GM19455 (cell line): ENCODE data around the gene SYMPK.
"Not testable (repeated sequence)": the region's sequence is repeated elsewhere in the genome, so short reads cannot be mapped to it uniquely, and the experiment has no call there.

Experiments used
- ATAC-seq: cut with Tn5 transposase; IDR thresholded peaks from one replicate; pipeline ENCODE4 v1.9.1; 2021; ENCODE audit not compliant: unreplicated experiment

Gene SYMPK

DNA sequence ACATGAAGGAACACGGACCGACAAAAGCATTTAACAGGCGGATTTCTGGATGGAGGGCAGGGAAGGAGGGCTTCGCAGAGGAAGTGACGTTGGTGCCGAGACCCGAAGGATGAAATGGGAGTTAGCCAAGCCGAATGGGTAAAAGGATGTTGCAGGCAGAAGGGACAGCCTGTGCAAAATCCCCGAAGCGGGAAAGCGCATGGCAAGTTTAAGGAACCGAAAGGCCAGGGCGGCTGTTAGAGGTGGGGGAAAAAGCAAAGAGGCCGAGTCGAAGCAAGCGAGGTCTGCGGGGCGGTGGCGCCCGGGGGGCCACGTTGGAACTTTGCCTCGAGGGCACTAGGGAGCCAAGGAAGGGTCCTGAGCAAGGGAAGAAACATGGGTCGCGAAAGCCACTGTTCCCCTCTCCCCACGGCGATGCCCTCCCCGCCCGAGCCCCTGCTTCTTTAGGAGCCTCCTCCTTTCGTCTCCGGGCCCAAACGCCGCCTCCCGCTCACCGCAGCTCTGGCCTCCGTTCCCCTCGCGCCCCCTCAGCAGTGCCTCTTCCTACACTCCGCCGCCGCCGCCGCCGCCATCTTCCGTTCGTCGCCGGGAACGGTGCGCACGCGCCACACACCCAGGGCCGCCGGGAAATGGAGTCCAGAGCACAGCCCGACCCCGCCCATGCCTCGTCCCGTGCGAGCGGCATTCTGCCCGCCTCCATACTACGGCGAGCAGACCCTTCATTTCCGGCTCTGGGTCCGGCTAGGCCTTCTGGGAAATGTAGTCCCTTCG is at the start of gene SYMPK:
SYMPK (minus strand) TSS at position 584 of the 771 bp plus-strand sequence. CDS start 8,652 bp downstream, outside the sequence.
- peak; percentile 89 for ATAC-seq

DNA sequence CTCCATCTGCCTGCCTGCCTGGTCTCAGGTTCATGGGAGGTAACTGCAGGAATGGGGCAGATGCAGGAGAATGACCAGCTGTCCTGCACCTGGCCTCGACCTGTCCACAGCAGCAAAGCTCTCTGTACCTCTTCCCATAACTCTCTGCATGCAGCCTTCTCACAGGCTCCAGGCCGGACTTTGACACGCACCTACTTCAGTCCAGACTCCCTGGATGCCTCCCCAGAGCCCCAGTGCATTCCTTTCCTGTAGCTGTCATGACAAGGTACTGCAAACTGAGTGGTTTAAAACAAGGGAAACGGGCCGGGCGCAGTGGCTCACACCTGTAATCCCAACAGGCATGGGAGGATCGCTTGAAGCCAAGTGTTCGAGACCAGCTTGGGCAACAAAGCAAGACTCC is 48.3 kb upstream of the SYMPK start:
- no peak for ATAC-seq

DNA sequence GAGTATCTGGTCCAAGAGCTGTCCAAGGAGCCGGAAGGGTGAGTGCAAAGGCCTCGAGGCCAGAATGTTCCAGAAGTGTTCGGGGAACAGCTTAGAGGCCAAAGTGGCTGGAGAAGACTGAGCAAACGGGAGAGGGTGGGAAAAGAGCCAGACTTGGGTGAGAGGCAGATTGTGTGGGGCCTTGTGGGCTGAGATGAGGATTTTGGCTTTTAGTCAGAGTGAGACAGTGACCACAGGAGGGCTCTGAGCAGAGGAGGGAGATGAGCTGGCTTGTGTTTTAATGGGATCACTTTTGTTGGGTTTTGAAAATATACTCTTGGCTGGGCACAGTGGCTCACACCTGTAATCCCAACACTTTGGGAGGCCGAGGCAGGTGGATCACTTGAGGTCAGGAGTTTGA is 46.0 kb upstream of the SYMPK start:
- no peak for ATAC-seq

DNA sequence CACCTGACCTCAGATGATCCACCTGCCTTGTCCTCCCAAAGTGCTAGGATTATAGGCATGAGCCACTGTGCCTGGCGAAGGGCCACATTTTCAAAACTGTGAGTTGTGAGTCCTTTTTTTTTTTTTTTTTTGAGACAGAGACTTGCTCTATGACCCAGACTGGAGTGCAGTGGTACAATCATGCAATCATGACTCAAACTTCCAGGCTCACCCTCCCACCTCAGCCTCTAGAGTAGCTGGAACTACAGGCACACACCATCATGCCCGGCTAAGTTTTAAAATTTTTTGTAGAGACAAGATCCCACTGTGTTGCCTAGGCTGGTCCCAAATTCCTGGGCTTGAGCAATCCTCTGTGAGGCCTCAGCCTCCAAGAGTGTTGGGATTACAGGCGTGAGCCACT is 43.3 kb upstream of the SYMPK start:
- no peak for ATAC-seq

- no peak for ATAC-seq
Observed at GRCh38 chr19:45905011-45905410, 42.1 kb upstream of the SYMPK start.

- ATAC-seq, result peak; percentile 84
Observed at GRCh38 chr19:45902651-45903625, 40.0 kb upstream of the SYMPK start.

DNA sequence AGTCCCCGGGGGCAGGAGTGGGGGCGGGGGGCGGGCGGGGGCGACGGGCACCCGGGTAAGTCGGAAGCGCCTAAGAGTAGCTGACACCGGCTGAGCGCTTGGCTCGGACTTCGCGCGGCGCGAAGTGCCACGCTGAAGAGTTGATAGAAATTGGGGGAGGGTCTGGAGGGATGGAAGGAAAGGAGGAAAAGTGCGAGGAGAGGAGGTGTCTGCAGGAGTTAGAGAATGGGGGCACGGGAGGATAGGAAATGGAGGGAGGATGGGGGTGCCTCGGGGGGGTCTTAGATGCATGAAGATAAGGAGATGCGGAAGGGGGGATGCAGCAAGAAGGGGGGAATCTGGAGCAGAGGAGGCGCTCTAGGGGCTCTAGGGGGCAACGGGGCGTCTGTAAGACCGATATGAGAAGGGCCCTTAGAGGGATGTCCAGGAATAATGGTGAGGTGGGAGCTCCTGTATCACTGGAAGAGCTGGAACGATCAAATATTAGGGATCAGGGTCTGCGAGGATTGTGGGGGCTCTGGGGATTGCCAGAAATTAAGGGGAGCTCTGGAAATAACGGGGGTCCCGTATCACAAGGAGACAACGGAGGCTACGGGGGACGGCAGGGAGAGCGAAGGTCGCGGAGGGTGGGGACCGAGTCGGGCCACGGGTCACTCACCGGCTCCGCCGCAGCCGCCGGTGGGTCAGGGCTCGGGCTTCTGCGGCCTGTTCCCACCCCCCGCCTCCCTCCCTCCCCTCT is 39.1 kb upstream of the SYMPK start, which contains the start of gene MYPOP:
MYPOP (minus strand) TSS at position 702 of the 739 bp plus-strand sequence. CDS start 840 bp downstream, outside the sequence.
- no peak for ATAC-seq

- ATAC-seq, result no peak
Observed at GRCh38 chr19:45901432-45901911, 38.5 kb upstream of the SYMPK start.

GRCh38 chr19:45900738-45901431 is 37.9 kb upstream of the SYMPK start:
- ATAC-seq, result no peak

DNA sequence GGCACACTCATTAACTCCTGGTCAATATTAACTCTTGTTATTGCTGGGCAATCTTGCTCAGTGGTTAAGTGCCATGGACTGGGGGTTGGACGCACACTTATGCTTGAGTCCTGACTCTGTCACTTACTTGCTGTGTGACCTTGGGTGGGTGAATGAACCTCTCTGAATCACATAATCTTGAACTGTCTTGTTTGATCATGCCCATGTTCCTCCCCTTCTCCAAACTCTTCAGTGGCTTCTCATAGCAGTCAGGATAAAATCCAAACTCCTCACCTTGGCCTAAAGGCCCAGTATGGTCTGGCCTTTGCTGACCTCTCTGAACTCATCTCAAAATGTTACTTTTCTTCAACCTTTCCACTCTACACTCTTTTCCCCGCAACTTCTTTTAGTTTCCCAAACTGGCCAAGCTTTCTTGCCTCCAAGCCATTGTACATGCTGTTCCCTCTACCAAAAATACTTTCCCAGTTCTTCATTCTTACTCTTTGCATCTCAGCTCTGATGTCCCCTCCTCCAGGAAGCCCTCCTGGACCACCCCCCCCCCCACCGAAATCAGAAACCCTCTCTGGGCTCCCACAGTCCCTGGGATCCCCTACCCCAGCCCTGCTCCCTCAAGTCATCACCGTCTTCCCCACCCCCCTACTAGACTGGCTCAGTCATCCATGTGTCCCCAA is 37.1 kb upstream of the SYMPK start:
- no peak for ATAC-seq

GRCh38 chr19:45899253-45899652 is 36.3 kb upstream of the SYMPK start:
- no peak for ATAC-seq

GRCh38 chr19:45897261-45897812 is 34.4 kb upstream of the SYMPK start:
- no peak for ATAC-seq

DNA sequence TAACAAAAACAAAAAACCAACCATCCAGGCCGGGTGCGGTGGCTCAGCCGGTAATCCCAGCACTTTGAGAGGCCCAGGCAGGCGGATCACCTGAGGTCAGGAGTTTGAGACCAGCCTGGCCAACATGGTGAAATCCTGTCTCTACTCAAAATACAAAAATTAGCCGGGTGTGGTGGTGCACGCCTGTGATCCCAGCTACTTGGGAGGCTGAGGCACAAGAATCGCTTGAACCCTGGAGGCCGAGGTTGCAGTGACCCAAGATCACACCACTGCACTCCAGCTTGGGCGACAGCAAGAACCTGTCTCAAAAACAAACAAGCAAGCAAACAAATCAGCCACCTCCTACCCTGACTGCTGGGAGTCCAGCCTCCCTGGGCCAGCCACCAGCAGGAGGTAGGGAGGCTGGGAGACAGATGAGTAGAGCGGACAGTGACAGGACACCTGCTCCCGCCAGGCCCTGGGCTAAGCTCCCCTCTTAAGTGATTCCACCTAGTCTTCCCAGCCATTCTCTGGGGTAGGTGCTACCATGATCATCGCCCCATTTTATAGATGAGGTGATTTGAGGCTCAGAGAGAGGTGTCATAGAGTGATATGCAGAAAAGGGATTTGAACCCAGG is 33.1 kb upstream of the SYMPK start:
- not testable (repeated sequence) for ATAC-seq

GRCh38 chr19:45895519-45895972 is 32.6 kb upstream of the SYMPK start:
- no peak for ATAC-seq

- ATAC-seq, result no peak
Observed at GRCh38 chr19:45890877-45891276, 27.9 kb upstream of the SYMPK start.

DNA sequence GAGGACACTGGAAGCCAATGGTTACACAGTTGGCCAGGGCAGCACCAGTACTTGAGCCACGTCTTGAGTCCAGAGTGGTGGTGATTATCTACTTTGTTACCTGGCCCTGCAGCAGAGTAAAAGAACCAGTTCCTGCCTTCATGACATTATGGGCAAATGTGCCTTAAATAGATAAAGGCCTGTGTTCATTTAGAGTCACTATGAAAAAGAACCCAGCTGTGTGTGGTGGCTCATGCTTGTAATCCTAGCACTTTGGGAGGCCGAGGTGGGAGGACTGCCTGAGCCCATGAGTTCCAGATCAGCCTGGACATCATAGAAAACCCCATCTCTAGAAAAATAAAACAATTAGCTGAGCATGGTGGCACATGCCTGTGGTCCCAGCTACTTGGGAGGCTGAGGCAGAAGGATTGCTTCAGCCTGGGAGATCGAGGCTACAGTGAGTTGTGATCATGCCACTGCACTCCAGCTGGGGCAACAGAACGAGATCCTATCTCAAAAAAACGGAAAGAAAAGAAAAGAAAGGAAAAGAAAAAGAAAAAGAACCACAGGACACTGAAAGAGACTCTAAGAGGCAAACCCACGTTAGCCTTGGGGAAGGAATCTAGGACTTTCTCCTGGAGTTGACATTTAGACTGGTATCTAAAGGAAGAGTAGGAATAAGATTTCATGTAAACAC is 26.4 kb upstream of the SYMPK start:
- no peak for ATAC-seq

GRCh38 chr19:45887200-45887710 is 24.3 kb upstream of the SYMPK start:
- no peak for ATAC-seq
